OCI-LY7 (cell line): ENCODE measurements around the gene GSK3A. TPM values are rescaled to one million over a fixed set of nuclear protein-coding genes. Genes with fewer than 3 reads are reported as not detected.

ENCODE experiments used
- BruUV-seq: library from RNA; stranded (reverse); fragments of 400-500 nt; replicated peaks from 2 replicates; lab custom pipeline; 2021; lab: Mats Ljungman, UMichigan
- CTCF ChIA-PET: fragments of 300-600 bp; sonication (Branson Sonifier 250); formaldehyde crosslinking; loops from one replicate; lab custom pipeline; 2022; ENCODE audit warnings: antibody characterized with exemption; ENCODE audit not compliant: unreplicated experiment; lab: Charles Lee
- POLR2A ChIA-PET: fragments of 300-600 bp; sonication (Branson Sonifier 250); formaldehyde crosslinking; loops from one replicate; lab custom pipeline; 2022; ENCODE audit warnings: antibody characterized with exemption; lab: Charles Lee
- DNase-seq: peaks from one replicate; pipeline ENCODE4 v3.0.0-alpha.2; 2015; ENCODE audit warnings: low spot score
- H2AFZ ChIP-seq: fragments of 200-600 bp; sonication (generic), shearing (Covaris generic); 2 replicates; pipeline ENCODE4 v1.6.1; 2014; ENCODE audit warnings: mild to moderate bottlenecking, antibody characterized with exemption, low read length, moderate library complexity
- H3K27ac ChIP-seq: fragments of 200-600 bp; sonication (generic); 2 replicates; pipeline ENCODE4 v1.5.1; 2014; ENCODE audit warnings: mixed run types, low read depth, mild to moderate bottlenecking, moderate library complexity, low read length, inconsistent platforms; ENCODE audit not compliant: poor library complexity, severe bottlenecking
- H3K36me3 ChIP-seq: fragments of 200-600 bp; sonication (generic); 2 replicates; pipeline ENCODE4 v1.6.1; 2014; ENCODE audit warnings: mild to moderate bottlenecking, antibody characterized with exemption, low read length, moderate library complexity, mixed read lengths; ENCODE audit not compliant: insufficient read depth
- H3K4me1 ChIP-seq: fragments of 200-600 bp; sonication (generic); 2 replicates; pipeline ENCODE4 v1.5.1; 2014; ENCODE audit warnings: mild to moderate bottlenecking, low read length; ENCODE audit not compliant: insufficient read depth, poor library complexity, severe bottlenecking
- H3K4me2 ChIP-seq: fragments of 200-600 bp; sonication (generic); 2 replicates; pipeline ENCODE4 v1.6.1; 2014; ENCODE audit warnings: mild to moderate bottlenecking, low read length
- H3K4me3 ChIP-seq: fragments of 200-600 bp; sonication (generic); 2 replicates; pipeline ENCODE4 v1.5.1; 2014; ENCODE audit warnings: mild to moderate bottlenecking, low read depth, low read length; ENCODE audit not compliant: poor library complexity, severe bottlenecking
- H3K79me2 ChIP-seq: fragments of 200-600 bp; sonication (generic); 2 replicates; pipeline ENCODE4 v1.6.1; 2016; ENCODE audit warnings: low read depth, mild to moderate bottlenecking, low read length, moderate library complexity, mixed read lengths; ENCODE audit not compliant: insufficient read depth
- H3K9me2 ChIP-seq: fragments of 200-600 bp; sonication (generic); 2 replicates; pipeline ENCODE4 v1.6.1; 2016; ENCODE audit warnings: mild to moderate bottlenecking, low read length, mixed read lengths; ENCODE audit not compliant: insufficient read depth
- H3K9me3 ChIP-seq: fragments of 200-600 bp; sonication (generic); 2 replicates; pipeline ENCODE4 v1.6.1; 2014; ENCODE audit warnings: mild to moderate bottlenecking, mixed run types, low read length, mixed read lengths
- H4K20me1 ChIP-seq: fragments of 200-600 bp; sonication (generic); 2 replicates; pipeline ENCODE4 v1.6.1; 2014; ENCODE audit warnings: mild to moderate bottlenecking, antibody characterized with exemption, low read length, moderate library complexity, mixed read lengths; ENCODE audit not compliant: insufficient read depth
- CTCF ChIP-seq: fragments of 200-600 bp; sonication (generic); conservative IDR thresholded peaks from 2 replicates; pipeline ENCODE4 v1.5.1; 2014; ENCODE audit warnings: mild to moderate bottlenecking, antibody characterized with exemption, low read length, moderate library complexity, mixed read lengths
- EZH2phosphoT487 ChIP-seq: fragments of 200-600 bp; sonication (generic); IDR thresholded peaks from 2 replicates; pipeline ENCODE4 v1.6.1; 2018; ENCODE audit warnings: low read depth, borderline replicate concordance, mild to moderate bottlenecking, mixed run types, antibody characterized with exemption, low read length, moderate library complexity, mixed read lengths
- intact Hi-C: fragments of 100-400 bp; cut with micrococcal nuclease; formaldehyde crosslinking; loops from one replicate; pipeline ENCODE4 v1.10.0; 2022; ENCODE audit not compliant: unreplicated experiment
- total RNA-seq, 2 experiments: library from RNA; depleted of rRNA in 1 of 2; stranded (reverse); fragments of >200 nt in 1 of 2; shearing (Covaris generic) in 1 of 2; gene quantifications; 2 replicates each; pipeline ENCODE4 v1.2.3, GENCODE V29; 2014 to 2022

GSK3A gene
- total RNA-seq, 2 experiments from 2014 or later: 20.9 to 29.2 TPM

- no peaks in the 10 kb centered on the region for H3K9me3 ChIP-seq
- H2AFZ ChIP-seq: no peak overlapping the region
- peaks cover 89% of the 10 kb centered on the region for H3K36me3 ChIP-seq
- no peak overlapping the region for H3K4me3 ChIP-seq
- H3K4me1 ChIP-seq: peaks cover 66% of the 10 kb centered on the region
- peaks cover 4% of the 10 kb centered on the region; the same call in 1 of the 2 replicates for H4K20me1 ChIP-seq
- peak overlapping the region; percentile 76 for H3K27ac ChIP-seq
- peak overlapping the region; percentile 86 for H3K4me2 ChIP-seq
- intact Hi-C loops: no loop called here
- no peak for TF ChIP-seq EZH2phosphoT487
- peak; percentile 58; the same call in 1 of the 2 replicates for TF ChIP-seq CTCF
- H3K9me2 ChIP-seq: no peaks in the 10 kb centered on the region
- no peak for DNase-seq
- peaks cover 6% of the 10 kb centered on the region; the same call in 1 of the 2 replicates for H3K79me2 ChIP-seq
- ChIA-PET CTCF (interaction anchor here (0.6 kb wide), 1 partner anchor 80 kb away, joined by 5 read pairs; no protein-coding TSS in a partner anchor), POLR2A (no interaction called here)
- BruUV-seq: no TSS peak
Measured at GRCh38 chr19:42200116-42200715, 42.2 kb downstream of the GSK3A start.

- POLR2A ChIA-PET: interaction anchor here (1.1 kb wide), 1 partner anchor 86 kb away, joined by 3 read pairs; no protein-coding TSS in a partner anchor
- intact Hi-C loops: no loop called here
- no TSS peak for BruUV-seq
Measured at GRCh38 chr19:42199440-42200115, 42.8 kb downstream of the GSK3A start.

More at GRCh38 chr19:42199440-42200115, 42.8 kb downstream of the GSK3A start:
- peak overlapping the region; percentile 76 for H3K27ac ChIP-seq
- peak; percentile 43 for DNase-seq
- H3K4me3 ChIP-seq: peak overlapping the region; percentile 57
- TF ChIP-seq EZH2phosphoT487 (no peak), CTCF (peak; percentile 77)
- H3K9me3 ChIP-seq: no peaks in the 10 kb centered on the region
- CTCF ChIA-PET: interaction anchor here (0.6 kb wide), 1 partner anchor 63 kb away, joined by 4 read pairs; no protein-coding TSS in a partner anchor
- no peaks in the 10 kb centered on the region for H3K9me2 ChIP-seq
- H2AFZ ChIP-seq: no peak overlapping the region
- H3K36me3 ChIP-seq: peaks cover 83% of the 10 kb centered on the region
- H3K4me2 ChIP-seq: peak overlapping the region; percentile 86
- peaks cover 66% of the 10 kb centered on the region for H3K4me1 ChIP-seq
- H3K79me2 ChIP-seq: peaks cover 6% of the 10 kb centered on the region; the same call in 1 of the 2 replicates
- peaks cover 4% of the 10 kb centered on the region; the same call in 1 of the 2 replicates for H4K20me1 ChIP-seq
